NCI-H2196 (cell line): ENCODE results near the gene GH1.
"Not testable (repeated sequence)": the region's sequence is repeated elsewhere in the genome, so short reads cannot be mapped to it uniquely, and the experiment has no call there.

Experiments used
- DNase-seq: peaks from one replicate; lab custom pipeline; 2025; ENCODE audit not compliant: unreplicated experiment; lab: John Stamatoyannopoulos, UW

GH1 gene

GRCh38 chr17:63928172-63928666 is 9.6 kb upstream of the GH1 start:
- DNase-seq, result no peak

- no peak for DNase-seq
Measured at GRCh38 chr17:63927464-63928171, 9.0 kb upstream of the GH1 start.

- DNase-seq, result no peak
Measured at GRCh38 chr17:63926164-63926563, 7.5 kb upstream of the GH1 start.

- no peak for DNase-seq
Measured at GRCh38 chr17:63925615-63926014, 7.0 kb upstream of the GH1 start.

GRCh38 chr17:63922402-63922801 is 3.8 kb upstream of the GH1 start:
- not testable (repeated sequence) for DNase-seq

GRCh38 chr17:63920779-63921178 is 2.1 kb upstream of the GH1 start:
- DNase-seq, result not testable (repeated sequence)

- not testable (repeated sequence) for DNase-seq
Measured at GRCh38 chr17:63920050-63920449, 1.4 kb upstream of the GH1 start.

- peak; percentile 38 for DNase-seq
Measured at GRCh38 chr17:63919311-63919723, 678 bp upstream of the GH1 start.

GRCh38 chr17:63918305-63918704 is 334 bp downstream of the GH1 start:
- no peak for DNase-seq

- no peak for DNase-seq
Measured at GRCh38 chr17:63917646-63918045, 993 bp downstream of the GH1 start.

GRCh38 chr17:63917206-63917605 is 1.4 kb downstream of the GH1 start:
- not testable (repeated sequence) for DNase-seq

GRCh38 chr17:63916566-63917185 is 2.0 kb downstream of the GH1 start:
- DNase-seq, result no peak

GRCh38 chr17:63915753-63916152 is 2.9 kb downstream of the GH1 start:
- not testable (repeated sequence) for DNase-seq

GRCh38 chr17:63914471-63914870 is 4.2 kb downstream of the GH1 start:
- DNase-seq, result no peak

- DNase-seq, result peak; percentile 34
Measured at GRCh38 chr17:63911657-63912100, 7.0 kb downstream of the GH1 start.

GRCh38 chr17:63911041-63911635 is 7.5 kb downstream of the GH1 start, which contains the start of gene CSHL1:
TSS of gene CSHL1 (minus strand) at chr17:63911258. CDS start at chr17:63911196, 62 bp downstream.
- DNase-seq, result no peak

- DNase-seq, result no peak
Measured at GRCh38 chr17:63910096-63910495, 8.5 kb downstream of the GH1 start.

- not testable (repeated sequence) for DNase-seq
Measured at GRCh38 chr17:63909586-63909985, 9.1 kb downstream of the GH1 start.

GRCh38 chr17:63907161-63907778 is 11.4 kb downstream of the GH1 start:
- DNase-seq, result not testable (repeated sequence)

GRCh38 chr17:63904796-63905195 is 13.8 kb downstream of the GH1 start:
- DNase-seq, result not testable (repeated sequence)

GRCh38 chr17:63903787-63904201 is 14.8 kb downstream of the GH1 start:
- not testable (repeated sequence) for DNase-seq
